Spleen (tissue), 11 donors: Measurements from ENCODE around the gene CUEDC1. TPM values are rescaled to one million over a fixed set of nuclear protein-coding genes. Genes with fewer than 3 reads are reported as not detected.

Experiments used
- DNase-seq: peaks from one replicate; pipeline ENCODE4 v3.0.0-alpha.2; 2020
- H3K27ac ChIP-seq, 8 donors: fragments of 200-600 bp; sonication (generic) in 7 of 8; 1 replicate in 4 of 8; 2 replicates in 4 of 8; pipeline versions ENCODE4 v1.5.0 to v1.8.0; 2016 to 2021; ENCODE audit warnings: inconsistent platforms in 4 of 8, mild to moderate bottlenecking in 4 of 8, moderate library complexity in 1 of 8
- H3K27me3 ChIP-seq, 7 donors: fragments of 200-600 bp; sonication (generic) in 6 of 7; replicated peaks in 1 of 7; 1 replicate in 4 of 7; 2 replicates in 3 of 7; pipeline versions ENCODE4 v1.5.0 to v1.8.0; 2016 to 2021; ENCODE audit warnings: inconsistent platforms in 3 of 7, mild to moderate bottlenecking in 1 of 7
- H3K36me3 ChIP-seq, 6 donors: fragments of 200-600 bp; sonication (generic) in 5 of 6; 1 replicate in 4 of 6; 2 replicates in 2 of 6; pipeline versions ENCODE4 v1.5.0 to v1.8.0; 2016 to 2021; ENCODE audit warnings: inconsistent platforms in 2 of 6
- H3K4me1 ChIP-seq, 6 donors: fragments of 200-600 bp; sonication (generic) in 5 of 6; 1 replicate in 3 of 6; 2 replicates in 3 of 6; pipeline versions ENCODE4 v1.5.0 to v1.8.0; 2016 to 2021; ENCODE audit warnings: inconsistent platforms in 3 of 6
- H3K4me3 ChIP-seq, 8 donors: fragments of 200-600 bp; sonication (generic) in 7 of 8; 1 replicate in 4 of 8; 2 replicates in 4 of 8; pipeline versions ENCODE4 v1.5.0 to v1.8.0; 2016 to 2021; ENCODE audit warnings: inconsistent platforms in 4 of 8, mild to moderate bottlenecking in 4 of 8, moderate library complexity in 2 of 8
- H3K9me3 ChIP-seq, 8 donors: fragments of 200-600 bp; sonication (generic) in 7 of 8; 1 replicate in 4 of 8; 2 replicates in 4 of 8; pipeline versions ENCODE4 v1.5.0 to v1.8.0; 2016 to 2021; ENCODE audit warnings: inconsistent platforms in 4 of 8
- POLR2A ChIP-seq, 3 donors: fragments of 450-650 bp; IDR thresholded peaks; one replicate each; pipeline ENCODE4 v1.5.1; 2017; ENCODE audit warnings: antibody characterized with exemption in 3 of 3, mild to moderate bottlenecking in 1 of 3
- POLR2AphosphoS5 ChIP-seq, 3 donors: sonication (generic); formaldehyde crosslinking; IDR thresholded peaks; one replicate each; pipeline ENCODE4 v1.5.1; 2017; ENCODE audit warnings: antibody characterized with exemption in 3 of 3
- WGBS, 5 donors: extraction: QIAGEN DNeasy Blood & Tissue Kit in 3 of 5; methylation state at CpG; one replicate each; pipeline versions ENCODE4 v1.1.5 to v1.1.7; 2013 to 2018; 5-methylcytosine and 5-hydroxymethylcytosine counted together
- intact Hi-C: fragments of 100-400 bp; cut with DNase I; formaldehyde crosslinking; loops from one replicate; pipeline ENCODE4 v1.15.0; 2023; ENCODE audit warnings: low total_unique reads
- polyA plus RNA-seq, 3 donors: library from polyadenylated mRNA; stranded (reverse); fragments of 200-250 nt; gene quantifications; one replicate each; pipeline ENCODE4 v1.2.1, GENCODE V29; 2013
- total RNA-seq, 7 donors: library from RNA; depleted of rRNA in 3 of 7; stranded (reverse); fragments of >200 nt in 3 of 7; fragmentation: NEBNext Ultra II Directional in 4 of 7; extraction: Animal tissue kit (Norgen Biotek cat#: 25700) in 4 of 7; gene quantifications; one replicate each; pipeline versions ENCODE4 v1.1.0 to v1.2.1, GENCODE V29; 2016 to 2021
- TF ChIP-seq, protein P1 (sequence below), 11 experiments: fragments of 200-600 bp in 7 of 11; fragments of 450-650 bp in 4 of 11; sonication (generic) in 4 of 11; IDR thresholded peaks in 8 of 11; conservative IDR thresholded peaks in 3 of 11; 1 replicate in 7 of 11; 2 replicates in 4 of 11; pipeline versions ENCODE4 v1.4.0 to v1.8.0; 2016 to 2021; ENCODE audit warnings: antibody characterized with exemption in 11 of 11, inconsistent platforms in 4 of 11, mild to moderate bottlenecking in 1 of 11
- donor health status: healthy with polysubstance abuse.
- donor health status: DM: no; HTN: no; CAD: no; lungs with moderate emphysema.
- donor health status: DM: no; HTN: no; CAD: no.
- donor health status: Bipolar disorder and iron deficiency.
- donor health status: healthy.
- donor health status: DM: no; HTN: no; CAD: no.
- donor health status: DM: yes; HTN: yes; CAD: no.

Gene CUEDC1
- total and polyA plus RNA-seq, 10 donors = 5.4 to 23.5 (median 15.6) TPM

DNA sequence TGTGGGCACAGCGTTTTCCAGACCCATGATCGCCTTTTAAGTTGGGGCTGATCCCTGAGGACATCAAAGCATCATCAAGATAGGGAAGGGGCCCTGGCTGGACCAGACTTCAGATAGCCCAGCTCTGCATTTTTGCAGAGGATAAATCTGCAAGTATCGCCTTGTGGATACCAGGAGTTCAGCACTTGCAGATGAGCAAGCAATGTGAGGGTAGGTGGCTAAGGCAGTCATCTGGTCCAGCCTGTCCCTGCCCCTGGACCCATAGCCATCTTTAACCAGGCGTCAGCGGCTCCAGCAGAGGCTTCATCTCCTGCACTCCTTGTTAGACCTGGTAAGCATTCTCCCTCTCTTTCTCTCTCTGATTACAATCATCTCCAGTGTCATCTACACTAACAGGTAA, 96.4 kb downstream of the CUEDC1 start:
- intact Hi-C loops = loop anchor here (2.0 kb wide), 2 partner anchors 140 to 254 kb away; no protein-coding TSS in a partner anchor
- TF ChIP-seq POLR2AphosphoS5 (IDR thresholded peaks at IDR 0.05) = no peak
- TF ChIP-seq POLR2A (IDR thresholded peaks at IDR 0.05) = no peak
- TF ChIP-seq, protein P1, sequence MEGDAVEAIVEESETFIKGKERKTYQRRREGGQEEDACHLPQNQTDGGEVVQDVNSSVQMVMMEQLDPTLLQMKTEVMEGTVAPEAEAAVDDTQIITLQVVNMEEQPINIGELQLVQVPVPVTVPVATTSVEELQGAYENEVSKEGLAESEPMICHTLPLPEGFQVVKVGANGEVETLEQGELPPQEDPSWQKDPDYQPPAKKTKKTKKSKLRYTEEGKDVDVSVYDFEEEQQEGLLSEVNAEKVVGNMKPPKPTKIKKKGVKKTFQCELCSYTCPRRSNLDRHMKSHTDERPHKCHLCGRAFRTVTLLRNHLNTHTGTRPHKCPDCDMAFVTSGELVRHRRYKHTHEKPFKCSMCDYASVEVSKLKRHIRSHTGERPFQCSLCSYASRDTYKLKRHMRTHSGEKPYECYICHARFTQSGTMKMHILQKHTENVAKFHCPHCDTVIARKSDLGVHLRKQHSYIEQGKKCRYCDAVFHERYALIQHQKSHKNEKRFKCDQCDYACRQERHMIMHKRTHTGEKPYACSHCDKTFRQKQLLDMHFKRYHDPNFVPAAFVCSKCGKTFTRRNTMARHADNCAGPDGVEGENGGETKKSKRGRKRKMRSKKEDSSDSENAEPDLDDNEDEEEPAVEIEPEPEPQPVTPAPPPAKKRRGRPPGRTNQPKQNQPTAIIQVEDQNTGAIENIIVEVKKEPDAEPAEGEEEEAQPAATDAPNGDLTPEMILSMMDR (IDR thresholded peaks at IDR 0.05 in 8 of 11, conservative IDR thresholded peaks at IDR 0.05 in 3 of 11) = no peak
- H3K4me3 ChIP-seq = no peak overlapping the region
- no peaks in the 10 kb centered on the region for H3K36me3 ChIP-seq
- H3K4me1 ChIP-seq = peaks cover 12 to 51% (median 33%) of the 10 kb centered on the region in 6 donors
- H3K27ac ChIP-seq = no peak overlapping the region
- H3K27me3 ChIP-seq = peaks cover 0 to 48% (median 8%) of the 10 kb centered on the region in 7 donors
- H3K9me3 ChIP-seq = no peaks in the 10 kb centered on the region
- DNase-seq = no peak
- 86 to 95% (median 94%) methylated on average over 5 of the region's 5 CpGs for WGBS, 5 donors

DNA sequence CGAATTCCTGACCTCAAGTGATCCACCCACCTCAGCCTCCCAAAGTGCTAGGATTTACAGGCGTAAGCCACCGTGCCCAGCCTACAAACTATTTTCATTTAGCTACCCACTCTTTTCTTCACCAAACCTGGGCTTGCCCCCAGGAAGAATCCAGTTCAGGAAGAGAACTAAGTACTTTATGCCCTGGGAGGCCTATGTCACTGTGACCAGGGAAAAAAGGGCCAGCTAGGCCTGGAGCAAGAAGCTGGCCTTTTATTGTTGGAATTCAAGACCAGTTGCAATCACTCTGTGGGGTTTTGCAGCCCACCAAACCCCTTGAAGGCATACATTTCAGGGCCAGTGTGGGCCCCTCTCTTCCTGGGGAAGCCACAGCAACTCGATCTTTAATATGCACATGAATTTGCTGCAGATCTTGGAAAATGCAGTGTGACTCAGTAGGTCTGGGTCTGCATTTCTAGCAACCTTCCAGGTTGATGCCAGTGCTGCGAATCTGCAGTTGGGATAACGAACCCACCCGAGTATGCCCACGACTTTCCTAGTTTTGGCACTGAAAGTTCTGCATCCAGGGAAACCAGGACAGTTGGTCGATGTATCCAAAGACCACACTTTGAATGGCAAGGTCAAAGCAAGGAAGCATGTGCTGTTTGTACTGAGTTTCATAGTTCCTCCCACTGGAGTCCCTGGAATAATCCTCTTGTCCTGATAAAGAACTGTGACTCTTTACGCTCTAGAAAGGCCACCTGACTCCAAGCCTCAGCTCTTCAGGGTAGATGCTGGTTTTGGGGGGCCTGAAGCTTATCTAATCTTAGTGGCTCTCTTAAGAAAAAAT, 98.2 kb downstream of the CUEDC1 start:
- H3K27me3 ChIP-seq = peaks cover 0 to 37% (median 5%) of the 10 kb centered on the region in 7 donors
- no peak overlapping the region for H3K4me3 ChIP-seq
- intact Hi-C loops = no loop called here
- no peak overlapping the region for H3K27ac ChIP-seq
- WGBS, 5 donors = 79 to 94% (median 81%) methylated on average over 5 to 10 of the region's 10 CpGs
- no peaks in the 10 kb centered on the region for H3K9me3 ChIP-seq
- no peak for TF ChIP-seq POLR2A (IDR thresholded peaks at IDR 0.05)
- no peak for TF ChIP-seq POLR2AphosphoS5 (IDR thresholded peaks at IDR 0.05)
- H3K4me1 ChIP-seq = peaks cover 12 to 47% (median 34%) of the 10 kb centered on the region in 6 donors
- no peaks in the 10 kb centered on the region for H3K36me3 ChIP-seq
- DNase-seq = no peak

- H3K9me3 ChIP-seq = no peaks in the 10 kb centered on the region
- H3K27me3 ChIP-seq = peaks cover 0 to 23% (median 0%) of the 10 kb centered on the region in 7 donors
- H3K4me3 ChIP-seq = no peak overlapping the region
- 67 to 88% (median 79%) methylated on average over 6 of the region's 6 CpGs for WGBS, 5 donors
- H3K4me1 ChIP-seq = peaks cover 9 to 47% (median 33%) of the 10 kb centered on the region in 6 donors
- DNase-seq = no peak
- H3K27ac ChIP-seq = no peak overlapping the region
- intact Hi-C loops = no loop called here
- TF ChIP-seq, protein P1 (IDR thresholded peaks at IDR 0.05 in 8 of 11, conservative IDR thresholded peaks at IDR 0.05 in 3 of 11) = no peak
- no peak for TF ChIP-seq POLR2A (IDR thresholded peaks at IDR 0.05)
- no peak for TF ChIP-seq POLR2AphosphoS5 (IDR thresholded peaks at IDR 0.05)
- no peaks in the 10 kb centered on the region for H3K36me3 ChIP-seq
Measured at GRCh38 chr17:57855391-57856035, 99.7 kb downstream of the CUEDC1 start.

DNA sequence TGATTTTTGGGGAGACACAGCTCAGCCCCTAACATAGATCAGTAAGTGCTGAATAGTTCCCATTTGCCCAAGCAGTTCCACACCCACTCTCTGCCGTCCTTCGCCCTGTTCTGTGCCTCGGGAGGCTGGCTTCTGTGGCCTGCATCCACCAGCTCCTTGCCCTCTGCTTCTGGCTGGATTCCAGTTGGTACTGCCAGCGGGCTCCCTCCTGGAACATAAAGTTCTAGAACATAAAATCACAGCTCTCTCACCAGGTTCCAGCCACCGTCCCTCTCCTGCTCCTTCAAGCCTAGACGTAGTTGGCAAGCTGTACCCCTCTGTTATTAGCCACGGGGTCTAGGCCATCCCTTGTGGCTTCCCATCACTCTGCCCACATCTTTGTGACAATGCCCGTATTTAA, 101.5 kb downstream of the CUEDC1 start:
- Histone ChIP-seq H3K27me3 (peaks cover 0 to 5% (median 0%) of the 10 kb centered on the region in 7 donors), H3K9me3 (no peaks in the 10 kb centered on the region), H3K4me3 (no peak overlapping the region), H3K27ac (no peak overlapping the region), H3K36me3 (peaks cover 0 to 2% (median under 1%) of the 10 kb centered on the region in 6 donors), H3K4me1 (peaks cover 14 to 46% (median 36%) of the 10 kb centered on the region in 6 donors)
- no peak for TF ChIP-seq POLR2A (IDR thresholded peaks at IDR 0.05)
- TF ChIP-seq, protein P1 (IDR thresholded peaks at IDR 0.05 in 8 of 11, conservative IDR thresholded peaks at IDR 0.05 in 3 of 11) = no peak
- no peak for TF ChIP-seq POLR2AphosphoS5 (IDR thresholded peaks at IDR 0.05)
- intact Hi-C loops = no loop called here
- 85 to 91% (median 87%) methylated on average over 8 of the region's 8 CpGs for WGBS, 5 donors
- no peak for DNase-seq
